Right renal cortex interstitium (tissue), 3 donors: ENCODE data around the gene MEGF11. TPM values are rescaled to one million over a fixed set of nuclear protein-coding genes. Genes with fewer than 3 reads are reported as not detected.

Experiments
- DNase-seq, 3 donors: peaks; one replicate each; pipeline ENCODE4 v3.0.0-alpha.2; 2013; ENCODE audit warnings: low read depth in 3 of 3, low spot score in 2 of 3
- polyA plus RNA-seq, 3 donors: library from polyadenylated mRNA; unstranded; fragments of 120-200 nt; gene quantifications; one replicate each; pipeline ENCODE4 v1.2.1, GENCODE V29; 2013; ENCODE audit not compliant: insufficient read length in 3 of 3

The MEGF11 gene
- polyA plus RNA-seq, 3 donors = 1.8 to 2.1 (median 2.1) TPM

DNA sequence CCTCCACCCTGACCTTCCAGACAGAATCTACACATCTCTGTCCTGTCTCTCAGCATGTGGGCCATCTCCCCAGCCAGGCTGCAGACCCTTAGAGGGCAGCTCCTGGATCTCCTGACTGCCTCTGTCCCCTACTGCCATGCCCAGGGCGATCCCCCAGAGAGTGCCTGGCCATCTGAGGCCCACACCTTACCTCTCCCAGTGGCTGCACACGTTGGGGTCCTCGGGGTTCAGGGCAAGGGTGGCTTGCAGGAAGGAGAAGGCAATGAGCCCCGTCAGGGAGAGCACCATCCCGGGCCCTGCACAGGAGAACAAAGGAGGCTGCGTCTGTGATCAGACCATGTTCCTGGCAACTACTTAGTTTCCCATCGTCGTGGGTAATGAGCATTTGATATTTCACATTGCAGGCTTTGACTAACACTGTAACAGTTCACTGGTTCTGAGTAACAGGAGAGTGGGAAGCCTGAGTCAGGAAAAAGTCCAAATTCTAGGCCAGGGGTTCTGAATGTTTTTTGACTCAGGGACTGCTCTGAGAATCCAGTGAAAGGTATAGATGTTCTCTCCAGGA, 125.4 kb downstream of the MEGF11 start:
- no peak for DNase-seq

- DNase-seq = no peak
Observed at GRCh38 chr15:66126456-66126855, 127.1 kb downstream of the MEGF11 start.

DNA sequence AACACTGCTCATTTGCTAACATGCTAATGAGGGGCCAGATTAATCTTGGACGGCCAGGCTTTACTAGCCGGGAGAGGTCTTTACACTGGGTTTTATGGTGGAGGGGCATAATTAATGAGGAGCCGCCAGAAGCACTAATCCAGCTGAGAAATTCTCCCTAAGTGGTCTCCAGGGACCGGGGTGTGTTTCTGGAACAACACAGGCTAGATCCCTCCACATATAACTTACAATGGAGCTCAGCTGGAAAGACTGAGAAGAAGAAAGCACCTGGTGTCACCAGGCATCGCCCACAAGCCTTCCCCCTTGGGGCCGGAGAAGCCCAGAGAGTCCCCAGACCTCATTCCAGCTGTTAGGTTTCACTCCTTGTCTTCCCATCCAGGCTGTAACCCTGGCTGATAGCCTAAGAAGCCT, 127.5 kb downstream of the MEGF11 start:
- DNase-seq = no peak

GRCh38 chr15:66124651-66125050, 128.9 kb downstream of the MEGF11 start:
- DNase-seq = no peak

DNA sequence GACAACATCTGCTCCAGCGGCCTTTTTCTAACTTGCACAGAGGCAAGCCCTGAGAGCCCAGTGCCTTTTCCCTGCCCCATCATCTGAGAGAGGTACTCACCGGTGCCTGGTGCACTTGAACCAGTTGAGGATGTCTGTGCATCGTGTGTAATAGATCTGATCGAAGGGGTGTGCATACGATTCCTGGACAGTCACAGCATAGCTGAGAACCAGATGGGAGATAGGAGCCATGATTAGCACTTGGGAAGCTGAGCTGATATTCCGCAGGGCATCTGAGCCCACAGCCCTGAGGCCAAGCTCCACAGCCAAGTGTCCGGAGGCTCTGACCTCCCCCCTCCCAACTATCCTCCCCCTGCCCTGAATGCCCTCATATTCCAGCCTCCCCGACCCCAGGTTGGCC, 129.8 kb downstream of the MEGF11 start:
- no peak for DNase-seq

DNA sequence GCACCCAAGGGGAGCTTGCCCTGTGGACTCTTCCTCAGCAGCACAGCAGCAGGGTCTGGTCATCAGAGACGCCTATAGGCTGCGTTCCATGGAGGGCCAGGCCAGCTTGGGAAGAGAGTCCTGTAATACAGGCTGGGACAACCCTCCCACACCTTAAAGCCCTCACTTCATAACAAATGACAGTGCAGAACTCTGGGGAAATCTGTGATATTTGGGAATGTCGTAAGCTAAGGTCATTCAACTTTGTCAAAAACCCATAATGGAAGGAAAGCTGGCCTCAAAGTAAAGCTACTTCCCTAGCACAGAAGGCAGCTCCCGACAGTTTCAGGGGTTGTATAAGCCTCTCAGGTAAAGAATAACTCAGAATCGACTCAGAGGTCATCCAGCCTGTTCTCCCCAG, 133.1 kb downstream of the MEGF11 start:
- no peak for DNase-seq

- no peak for DNase-seq
Observed at GRCh38 chr15:66117841-66118240, 135.7 kb downstream of the MEGF11 start.

GRCh38 chr15:66115568-66116206, 137.9 kb downstream of the MEGF11 start:
- DNase-seq = no peak

- no peak for DNase-seq
Observed at GRCh38 chr15:66114863-66115425, 138.6 kb downstream of the MEGF11 start.

DNA sequence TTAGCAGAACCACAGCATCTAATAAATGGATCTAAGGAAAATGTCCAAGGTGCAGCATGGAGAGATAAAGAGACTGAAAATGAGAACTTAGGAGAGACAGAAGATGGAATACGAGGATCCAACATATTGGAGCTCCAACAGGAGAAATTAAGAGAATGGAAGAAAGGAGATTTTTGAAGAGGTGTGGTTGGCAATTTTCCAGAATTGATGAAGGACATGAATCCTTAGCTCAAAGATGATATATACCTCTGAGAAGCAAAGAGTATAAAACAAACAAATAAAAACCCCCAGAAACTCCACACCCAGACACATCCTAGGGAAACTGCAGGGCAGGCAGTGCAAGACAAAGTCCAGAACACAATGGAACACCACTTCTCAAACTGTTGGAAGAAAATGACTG, 141.2 kb downstream of the MEGF11 start:
- no peak for DNase-seq

GRCh38 chr15:66111363-66111762, 142.2 kb downstream of the MEGF11 start:
- DNase-seq = no peak

DNA sequence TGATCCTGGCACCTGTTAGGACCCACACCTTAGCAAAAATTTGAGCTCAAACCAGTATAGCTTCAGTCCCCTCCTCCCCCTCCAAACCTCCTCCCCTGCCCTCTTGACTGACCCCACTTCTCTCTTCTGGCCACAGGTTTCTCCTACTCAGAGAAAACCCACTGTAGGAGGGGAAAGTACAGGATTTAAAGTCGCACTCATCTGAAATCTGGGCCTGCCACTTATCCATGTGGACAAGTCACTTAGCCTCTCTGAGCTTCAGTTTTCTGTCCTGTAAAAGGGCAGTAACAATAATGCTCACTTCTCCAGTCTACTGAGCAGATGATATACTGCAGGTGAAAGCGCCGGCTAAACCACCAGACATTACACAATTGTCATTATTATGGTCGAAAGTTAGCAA, 142.7 kb downstream of the MEGF11 start:
- DNase-seq = no peak

DNA sequence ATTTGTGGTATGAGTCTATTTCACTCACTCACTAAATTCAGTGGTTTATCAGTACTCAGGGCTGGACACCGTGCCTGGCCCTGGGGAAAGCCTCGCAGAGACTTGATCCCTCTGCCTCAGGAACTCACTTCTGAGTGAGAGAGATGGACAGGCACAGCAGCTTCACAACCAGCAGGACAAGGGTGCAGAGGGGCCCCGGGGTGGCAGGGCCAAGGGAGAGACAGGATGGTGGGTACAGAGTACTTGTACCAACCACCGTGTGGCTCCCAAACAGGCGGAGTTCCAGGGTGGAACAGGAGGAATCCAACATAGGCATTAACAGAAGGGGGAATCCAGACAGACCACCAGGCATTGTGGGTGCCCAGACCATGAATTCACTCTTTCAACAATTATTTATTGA, 143.7 kb downstream of the MEGF11 start:
- DNase-seq = no peak

- no peak for DNase-seq
Observed at GRCh38 chr15:66108483-66109265, 144.9 kb downstream of the MEGF11 start.

- DNase-seq = no peak
Observed at GRCh38 chr15:66107070-66107469, 146.5 kb downstream of the MEGF11 start.

DNA sequence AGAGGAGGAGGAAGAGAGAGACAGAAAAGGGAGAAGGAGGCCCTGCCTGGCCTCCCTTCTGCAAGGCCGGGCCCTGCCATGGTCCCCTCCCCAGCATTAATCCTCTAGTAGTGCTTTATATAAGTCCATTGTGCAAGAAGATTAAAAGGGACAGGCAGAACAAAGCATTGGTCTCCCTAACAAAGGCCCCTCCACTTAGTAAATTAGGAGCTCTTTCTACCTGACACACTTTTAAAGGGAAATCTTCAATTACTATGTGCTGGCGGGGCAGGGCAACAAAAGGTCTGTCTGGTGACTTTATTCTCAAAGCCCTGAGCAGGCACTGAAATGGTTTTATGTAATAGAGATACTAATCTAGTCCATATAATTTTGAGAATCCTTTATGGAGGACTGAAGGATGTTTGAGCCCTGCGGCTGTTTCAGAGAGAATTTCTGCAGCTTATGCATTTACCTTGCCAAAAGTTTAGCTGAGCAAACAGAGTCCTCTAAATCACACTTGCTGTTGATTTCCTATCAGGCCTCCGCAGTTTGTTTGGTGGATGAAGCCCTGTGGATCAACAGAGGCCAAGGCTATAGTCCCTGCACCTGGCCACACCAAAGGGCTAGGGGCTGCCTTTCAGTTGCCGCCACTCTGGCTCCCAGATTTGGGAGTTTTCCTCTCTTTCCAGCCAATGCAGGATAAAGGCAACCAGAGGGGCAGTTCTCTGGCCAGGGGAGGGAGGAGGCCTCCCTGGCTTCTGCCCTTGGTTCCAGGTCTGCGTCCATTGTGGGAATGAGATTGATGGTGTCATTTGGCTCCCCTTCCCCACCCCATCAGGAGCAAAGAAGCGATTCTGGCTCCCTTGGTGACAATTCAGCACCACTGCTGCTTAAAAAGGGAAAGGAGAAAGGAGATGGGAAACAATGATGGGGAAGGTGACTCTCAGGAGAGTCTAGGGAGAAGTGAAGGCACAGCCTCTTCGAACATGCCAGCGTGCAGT, 148.0 kb downstream of the MEGF11 start:
- DNase-seq = no peak

DNA sequence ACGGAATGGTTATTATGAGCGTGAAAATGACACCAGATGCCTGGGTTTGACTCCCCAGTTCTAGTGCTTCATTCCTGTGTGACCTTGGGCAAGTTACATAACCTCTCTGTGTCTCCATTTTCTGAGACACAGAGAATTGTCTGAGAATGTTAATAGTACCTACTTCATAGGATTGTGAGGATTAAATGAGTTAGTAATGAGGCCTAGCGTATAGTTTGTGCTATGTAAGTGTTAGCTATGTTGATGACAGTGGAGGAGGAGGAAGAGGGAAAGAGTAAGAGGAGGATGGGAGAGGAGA, 150.3 kb downstream of the MEGF11 start:
- DNase-seq = no peak

DNA sequence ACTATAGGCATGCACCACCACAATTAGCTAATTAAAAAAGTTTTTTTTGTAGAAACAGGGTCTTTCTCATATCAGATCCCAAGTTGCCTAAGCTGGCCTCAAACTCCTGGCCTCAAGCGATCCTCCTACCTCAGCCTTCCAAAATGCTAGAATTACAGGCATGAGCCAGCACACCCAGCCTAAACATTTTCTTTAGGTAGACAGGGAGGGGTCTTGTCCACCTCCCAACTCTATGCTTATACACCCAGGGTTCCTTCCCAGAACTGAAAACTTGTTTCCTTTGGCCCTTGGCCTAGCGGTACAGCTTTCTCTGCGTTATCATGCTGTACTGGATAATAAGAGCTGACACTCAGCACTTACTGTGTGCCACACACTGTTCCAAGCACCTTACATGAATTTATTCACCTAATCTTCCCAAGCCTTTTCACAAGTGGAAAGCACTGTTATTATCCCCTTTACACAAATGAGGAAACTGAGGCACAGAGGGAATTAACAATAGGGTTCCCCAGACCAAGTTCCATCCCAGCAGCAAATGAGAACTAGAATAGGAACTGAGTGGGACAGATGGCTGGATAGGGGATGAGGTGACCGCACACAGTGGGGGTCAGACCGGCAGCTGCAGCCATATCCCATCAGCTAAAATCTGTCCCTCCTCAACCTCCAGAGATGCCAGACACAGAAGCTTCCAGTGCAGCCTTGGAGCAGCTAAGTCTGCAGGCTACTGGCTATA, 150.8 kb downstream of the MEGF11 start:
- DNase-seq = no peak

DNA sequence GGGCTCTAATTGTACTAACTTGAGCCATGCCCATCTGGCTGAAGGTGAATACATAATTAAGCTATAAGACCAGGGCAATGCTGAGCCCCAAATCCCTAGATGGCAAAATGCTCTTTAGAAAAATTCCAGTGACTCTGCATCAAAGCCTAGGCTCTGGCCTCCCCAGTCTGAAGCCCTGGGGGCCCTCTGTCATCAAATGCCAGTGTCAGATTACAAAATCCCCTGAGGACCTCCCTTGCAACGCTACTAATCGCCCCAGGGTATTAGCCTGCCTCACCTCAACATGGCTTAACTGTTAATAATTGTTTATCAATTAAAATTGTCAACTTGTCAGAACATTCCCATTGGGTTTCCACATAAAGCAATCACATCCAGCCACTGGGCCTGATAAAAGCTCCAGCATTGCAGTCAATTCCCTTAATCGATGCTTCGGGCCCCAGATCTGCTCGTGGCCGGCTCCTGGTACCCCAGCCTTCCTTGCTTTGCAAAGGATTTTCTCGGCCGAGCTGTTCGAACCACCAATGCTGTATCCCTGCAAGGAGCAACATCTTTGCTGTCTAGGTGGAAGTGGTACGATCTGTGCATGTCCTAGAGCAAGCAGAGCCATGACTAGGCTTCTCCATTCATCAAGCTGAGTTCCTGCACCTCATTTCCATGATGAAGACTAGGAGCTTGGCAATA, 151.7 kb downstream of the MEGF11 start:
- no peak for DNase-seq

- no peak for DNase-seq
Observed at GRCh38 chr15:66100761-66101160, 152.8 kb downstream of the MEGF11 start.
